ENCODE data around the gene POLD1. TPM values are rescaled to one million over a fixed set of nuclear protein-coding genes. Genes with fewer than 3 reads are reported as not detected.

The POLD1 gene
- total and polyA plus RNA-seq, 3 experiments from 2014 or later, result 29.4 to 160 (median 154) TPM

DNA sequence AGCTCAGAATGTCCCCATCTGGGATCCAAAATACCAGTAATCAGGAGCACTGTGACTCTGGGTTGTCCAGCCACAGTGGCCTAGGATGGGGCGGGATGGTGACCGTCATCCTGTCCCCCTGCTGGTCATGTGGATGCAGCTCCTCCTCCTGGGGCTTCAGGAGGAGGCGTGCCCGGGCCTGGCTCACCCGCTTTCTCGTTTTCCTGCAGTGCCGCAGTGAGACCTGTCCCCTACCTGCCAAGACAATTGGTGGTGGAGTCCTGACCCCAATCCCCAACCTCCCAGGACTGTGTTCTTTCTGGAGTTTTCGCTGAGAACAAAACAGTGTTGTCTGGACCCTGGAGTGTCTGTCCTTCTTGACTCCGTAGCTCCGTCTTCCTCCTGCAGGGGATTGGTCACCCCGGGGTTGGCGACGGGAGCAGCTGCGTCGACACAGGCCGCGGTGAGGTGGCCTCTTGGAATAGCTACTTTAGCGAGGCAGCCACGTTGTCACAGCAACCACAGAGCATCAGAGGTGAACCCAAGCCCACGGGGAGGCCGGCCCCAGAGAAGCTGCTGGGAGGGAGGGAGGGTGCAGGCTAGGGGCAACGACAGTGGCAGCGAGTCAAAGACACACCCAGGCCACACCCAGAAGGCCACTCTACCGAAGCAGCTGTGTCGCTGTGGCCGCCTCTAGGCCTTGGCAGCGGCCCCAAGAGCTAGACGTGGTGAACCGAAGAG is 82.0 kb downstream of the POLD1 start:
- ChIA-PET POLR2A (no interaction called here), CTCF (interaction anchor here (1.9 kb wide), 1 partner anchor 109 kb away, joined by 5 read pairs; no protein-coding TSS in a partner anchor)
- H3K4me3 Mint-ChIP-seq, result no peak overlapping the region
- DNase-seq, result no peak
- no peaks in the 10 kb centered on the region for H3K27me3 ChIP-seq (ENCODE audit: insufficient read depth, low read length, poor library complexity, severe bottlenecking)
- no peaks in the 10 kb centered on the region for H3K9me3 Mint-ChIP-seq
- H3K9me3 ChIP-seq (ENCODE audit: low read length), result no peaks in the 10 kb centered on the region
- H3K27ac ChIP-seq (ENCODE audit: low read depth, low read length), result no peak overlapping the region
- H3K27ac Mint-ChIP-seq, result no peak overlapping the region
- no peak overlapping the region for H3K4me3 ChIP-seq (ENCODE audit: low read length)
- no peaks in the 10 kb centered on the region for H3K4me1 ChIP-seq (ENCODE audit: insufficient read depth, low read length)
- H3K36me3 ChIP-seq (ENCODE audit: insufficient read depth, low read length), result no peaks in the 10 kb centered on the region
- H3K27me3 Mint-ChIP-seq, result peaks cover 6 to 21% of the 10 kb centered on the region in 2 donors
- H3K36me3 Mint-ChIP-seq, result peaks cover 0 to 1% (median 0%) of the 10 kb centered on the region in 3 donors
- peaks cover 0 to 1% (median 0%) of the 10 kb centered on the region in 3 donors for H3K4me1 Mint-ChIP-seq

DNA sequence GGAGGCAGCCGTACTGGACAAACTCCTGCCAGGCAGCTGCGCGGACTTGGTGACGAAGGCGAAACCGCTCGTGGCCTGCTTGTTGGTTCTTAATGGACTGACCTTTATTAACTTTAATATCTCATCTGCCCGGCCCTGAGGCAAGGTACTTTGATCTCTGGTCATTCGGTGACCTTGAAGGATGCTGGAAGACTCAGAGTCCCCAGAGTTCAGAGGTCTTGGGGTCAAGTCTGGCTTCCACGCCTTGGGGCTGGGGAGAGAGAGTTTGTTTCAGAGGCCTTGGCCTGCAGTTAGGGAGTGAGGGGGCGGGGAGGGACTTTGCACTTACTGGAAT is 82.5 kb downstream of the POLD1 start:
- Histone ChIP-seq H3K4me3 (ENCODE audit: low read length) (no peak overlapping the region), H3K4me1 (ENCODE audit: insufficient read depth, low read length) (no peaks in the 10 kb centered on the region), H3K36me3 (ENCODE audit: insufficient read depth, low read length) (no peaks in the 10 kb centered on the region), H3K9me3 (ENCODE audit: low read length) (no peaks in the 10 kb centered on the region), H3K27me3 (ENCODE audit: insufficient read depth, low read length, poor library complexity, severe bottlenecking) (no peaks in the 10 kb centered on the region), H3K27ac (ENCODE audit: low read depth, low read length) (no peak overlapping the region)
- H3K36me3 Mint-ChIP-seq, result peaks cover 0 to 1% (median 0%) of the 10 kb centered on the region in 3 donors
- ChIA-PET CTCF (interaction anchor here (1.9 kb wide), 1 partner anchor 109 kb away, joined by 5 read pairs; no protein-coding TSS in a partner anchor), POLR2A (no interaction called here)
- no peak for DNase-seq
- H3K4me1 Mint-ChIP-seq, result no peaks in the 10 kb centered on the region
- no peak overlapping the region for H3K27ac Mint-ChIP-seq
- peaks cover 6 to 18% of the 10 kb centered on the region in 2 donors for H3K27me3 Mint-ChIP-seq
- no peak overlapping the region for H3K4me3 Mint-ChIP-seq
- no peaks in the 10 kb centered on the region for H3K9me3 Mint-ChIP-seq

DNA sequence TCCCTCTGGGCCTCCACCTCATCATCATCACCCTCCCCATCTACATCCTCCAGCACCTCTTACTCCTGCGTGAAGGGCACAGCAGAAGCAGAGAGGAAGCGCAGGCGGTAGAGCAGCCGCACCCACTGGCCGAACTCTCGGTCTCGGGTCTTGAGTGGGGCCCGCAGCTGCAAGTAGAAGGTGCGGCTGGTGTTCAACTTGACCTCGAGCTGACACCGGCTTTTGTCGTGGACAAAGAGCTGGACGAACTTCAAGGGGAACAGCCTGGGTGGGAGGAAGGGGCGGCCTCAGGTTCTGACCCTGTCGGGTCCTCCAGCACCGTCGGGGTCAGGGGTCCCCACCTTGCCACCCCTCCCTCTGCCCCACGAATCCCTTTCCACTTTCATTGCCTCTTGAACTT is 83.4 kb downstream of the POLD1 start:
- no peak overlapping the region for H3K4me3 ChIP-seq (ENCODE audit: low read length)
- no peak overlapping the region for H3K27ac ChIP-seq (ENCODE audit: low read depth, low read length)
- Mint-ChIP-seq H3K36me3 (peaks cover 0 to 1% (median 0%) of the 10 kb centered on the region in 3 donors), H3K27me3 (peaks cover 6 to 18% of the 10 kb centered on the region in 2 donors), H3K27ac (no peak overlapping the region), H3K4me3 (no peak overlapping the region), H3K4me1 (no peaks in the 10 kb centered on the region), H3K9me3 (no peaks in the 10 kb centered on the region)
- H3K4me1 ChIP-seq (ENCODE audit: insufficient read depth, low read length), result no peaks in the 10 kb centered on the region
- no peaks in the 10 kb centered on the region for H3K27me3 ChIP-seq (ENCODE audit: insufficient read depth, low read length, poor library complexity, severe bottlenecking)
- ChIA-PET POLR2A (no interaction called here), CTCF (no interaction called here)
- no peaks in the 10 kb centered on the region for H3K9me3 ChIP-seq (ENCODE audit: low read length)
- H3K36me3 ChIP-seq (ENCODE audit: insufficient read depth, low read length), result no peaks in the 10 kb centered on the region
- DNase-seq, result no peak

Other genes with a start within 250 kb of the POLD1 start
- gene IZUMO2, start 221.1 kb upstream of the POLD1 start, total RNA-seq, result not detected
- not detected for gene IZUMO2, start 221.1 kb upstream of the POLD1 start, polyA plus RNA-seq
- gene MYH14, start 180.7 kb upstream of the POLD1 start, total RNA-seq, result not detected
- not detected for gene MYH14, start 180.7 kb upstream of the POLD1 start, polyA plus RNA-seq
- under 1 TPM; 0.68 to 0.73 TPM for gene KCNC3, start 55.0 kb upstream of the POLD1 start, total RNA-seq
- not detected for gene KCNC3, start 55.0 kb upstream of the POLD1 start, polyA plus RNA-seq
- gene NAPSA, start 18.7 kb upstream of the POLD1 start, total RNA-seq, result 10 to 100 TPM; 19.7 to 22.5 TPM
- 1.6 TPM for gene NAPSA, start 18.7 kb upstream of the POLD1 start, polyA plus RNA-seq
- gene NR1H2, start 7.9 kb upstream of the POLD1 start, total RNA-seq, result 10 to 100 TPM; 79.7 to 82.3 TPM
- gene NR1H2, start 7.9 kb upstream of the POLD1 start, polyA plus RNA-seq, result 95.5 TPM
- gene SPIB, start 34.6 kb downstream of the POLD1 start, total RNA-seq, result 1 to 10 TPM in 1 of 2 experiments, under 1 TPM in 1; 1.00 to 2.2 TPM
- 0.52 TPM for gene SPIB, start 34.6 kb downstream of the POLD1 start, polyA plus RNA-seq
- under 1 TPM; 0.07 to 0.24 TPM for gene MYBPC2, start 48.5 kb downstream of the POLD1 start, total RNA-seq
- gene MYBPC2, start 48.5 kb downstream of the POLD1 start, polyA plus RNA-seq, result not detected
- 10 to 100 TPM; 74.7 to 74.8 TPM for gene EMC10, start 92.2 kb downstream of the POLD1 start, total RNA-seq
- gene EMC10, start 92.2 kb downstream of the POLD1 start, polyA plus RNA-seq, result 11.4 TPM
- gene GARIN5A, start 92.5 kb downstream of the POLD1 start, total RNA-seq, result under 1 TPM; 0.57 to 0.97 TPM
- gene GARIN5A, start 92.5 kb downstream of the POLD1 start, polyA plus RNA-seq, result 0.33 TPM
- 10 to 100 TPM; 47.4 to 50.9 TPM for gene JOSD2, start 126.8 kb downstream of the POLD1 start, total RNA-seq
- 28.4 TPM for gene JOSD2, start 126.8 kb downstream of the POLD1 start, polyA plus RNA-seq
- not detected for gene ASPDH, start 129.6 kb downstream of the POLD1 start, total RNA-seq
- gene ASPDH, start 129.6 kb downstream of the POLD1 start, polyA plus RNA-seq, result not detected
- not detected for gene LRRC4B, start 184.1 kb downstream of the POLD1 start, total RNA-seq
- gene LRRC4B, start 184.1 kb downstream of the POLD1 start, polyA plus RNA-seq, result not detected